GM12874 (cell line): ENCODE data around the gene MRPL47.

Source experiments
- CTCF ChIP-seq: IDR thresholded peaks from 2 replicates; pipeline ENCODE4 v1.5.1; 2011; ENCODE audit warnings: low read depth, mild to moderate bottlenecking, control low read depth, low read length, moderate library complexity; ENCODE audit not compliant: insufficient read depth

Gene MRPL47

DNA sequence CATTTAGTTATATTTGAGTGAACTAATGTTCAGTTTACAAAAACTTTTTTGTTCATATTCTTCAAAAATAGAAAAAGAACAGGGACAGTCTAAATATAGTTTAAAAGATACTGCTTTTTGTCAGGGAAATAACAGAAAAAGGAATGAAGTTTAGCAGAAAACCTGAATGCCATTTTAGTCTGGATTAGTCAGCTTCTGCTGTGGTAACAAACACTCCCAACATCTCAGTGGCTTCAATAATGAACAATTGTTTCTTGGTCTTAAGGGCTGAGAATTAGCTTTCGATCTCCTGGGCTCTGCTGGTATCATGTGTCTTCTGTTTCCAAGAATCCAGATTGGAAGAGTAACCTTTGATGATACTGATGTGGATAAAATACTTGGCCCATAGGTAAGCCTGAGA is 36.0 kb upstream of the MRPL47 start:
- no peak for TF ChIP-seq CTCF

GRCh38 chr3:179630753-179631451 is 26.5 kb upstream of the MRPL47 start:
- no peak for TF ChIP-seq CTCF

GRCh38 chr3:179624451-179624850 is 20.0 kb upstream of the MRPL47 start:
- TF ChIP-seq CTCF = no peak

DNA sequence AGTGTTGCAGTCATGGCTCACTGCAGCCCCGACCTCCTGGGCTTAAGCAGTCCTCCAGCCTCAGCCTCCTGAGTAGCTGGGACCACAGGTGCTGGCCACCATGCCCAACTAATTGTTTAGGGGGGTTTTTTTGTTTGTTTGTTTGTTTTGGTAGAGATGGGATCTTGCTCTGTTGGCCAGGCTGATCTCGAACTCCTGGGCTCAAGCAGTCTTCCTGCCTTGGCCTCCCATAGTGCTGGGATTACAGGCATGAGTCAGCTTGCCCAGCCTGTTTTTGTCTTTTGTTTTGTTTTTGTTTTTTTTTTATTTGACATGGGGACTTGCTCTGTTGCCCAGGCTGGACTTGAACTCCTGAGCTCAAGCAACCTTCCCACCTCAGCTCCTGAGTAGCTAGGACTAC is 17.6 kb upstream of the MRPL47 start:
- no peak for TF ChIP-seq CTCF

DNA sequence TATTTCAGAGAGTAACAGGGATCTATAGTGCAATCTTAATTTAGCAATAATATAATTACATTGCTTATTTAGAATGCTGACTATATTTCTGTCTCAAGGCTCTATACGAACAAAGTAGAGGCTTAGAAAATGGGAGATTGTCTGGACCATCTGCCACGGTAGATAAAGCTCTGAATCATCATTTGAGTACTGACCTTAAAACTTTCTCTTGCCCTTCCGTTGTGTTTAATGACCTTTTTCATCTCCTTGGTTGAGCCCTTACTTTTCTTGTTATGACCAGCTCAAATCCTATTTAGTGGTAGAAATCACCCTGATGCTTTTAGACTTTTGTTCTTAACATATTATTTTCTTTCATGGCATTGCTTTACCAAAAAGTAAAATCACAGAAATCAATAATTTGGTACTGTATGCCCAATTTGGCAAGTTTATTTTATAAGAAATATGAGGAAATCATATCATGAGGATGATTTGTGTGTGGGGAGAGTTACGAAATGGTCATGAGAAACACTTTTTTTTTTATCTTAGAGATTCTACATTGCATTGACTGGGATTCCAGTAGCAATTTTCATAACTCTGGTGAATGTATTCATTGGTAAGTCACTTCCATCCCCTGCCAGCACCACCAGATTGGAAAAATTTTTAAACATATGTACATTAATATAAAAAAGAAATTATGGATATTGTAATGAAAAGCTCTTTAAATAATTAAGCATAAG is 11.2 kb upstream of the MRPL47 start:
- TF ChIP-seq CTCF = no peak

DNA sequence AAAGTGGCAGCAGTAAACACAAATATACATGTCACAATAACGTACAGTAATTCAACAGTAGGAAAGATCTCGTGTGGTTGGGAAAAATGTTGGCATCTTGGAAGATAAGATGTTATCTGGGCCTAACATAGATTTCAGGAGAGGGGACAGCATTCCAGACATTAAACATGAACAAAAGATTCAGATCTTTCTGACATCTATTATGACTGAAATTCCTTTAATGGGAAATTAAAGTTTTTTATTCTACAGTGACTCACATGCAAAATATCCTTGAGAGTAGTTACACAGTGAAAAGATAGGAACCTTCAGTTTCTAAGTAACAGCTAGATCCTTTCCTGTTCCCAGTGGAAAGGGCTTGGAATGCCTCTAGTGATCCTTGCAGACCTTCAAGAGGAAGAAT is 9.4 kb upstream of the MRPL47 start:
- TF ChIP-seq CTCF = no peak

DNA sequence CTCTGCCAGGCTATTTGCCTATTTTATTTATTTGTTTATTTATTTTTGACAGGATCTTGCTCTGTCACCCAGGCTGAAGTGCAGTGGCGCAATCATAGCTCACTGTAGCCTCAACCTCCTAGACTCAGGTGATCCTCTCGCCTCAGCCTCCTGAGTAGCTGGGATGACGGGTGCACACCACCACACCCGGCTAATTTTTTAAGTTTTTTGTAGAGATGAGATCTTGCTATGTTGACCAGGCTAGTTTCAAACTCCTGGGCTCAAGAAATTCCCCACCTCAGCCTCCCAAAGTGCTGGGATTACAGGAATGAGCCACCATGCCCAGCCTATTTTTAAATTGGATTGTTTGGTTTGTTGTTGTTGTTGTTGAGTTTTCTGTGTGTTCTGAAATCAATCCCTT is 5.6 kb upstream of the MRPL47 start:
- no peak for TF ChIP-seq CTCF
